ENCODE results near the gene SLCO3A1.

SLCO3A1 gene

GRCh38 chr15:91885054-91885453 lies 31.5 kb downstream of the SLCO3A1 start:
- no peak for FAIRE-seq

- no peak for FAIRE-seq
These were observed 32.3 kb downstream of the SLCO3A1 start for GRCh38 chr15:91885714-91886270.

DNA sequence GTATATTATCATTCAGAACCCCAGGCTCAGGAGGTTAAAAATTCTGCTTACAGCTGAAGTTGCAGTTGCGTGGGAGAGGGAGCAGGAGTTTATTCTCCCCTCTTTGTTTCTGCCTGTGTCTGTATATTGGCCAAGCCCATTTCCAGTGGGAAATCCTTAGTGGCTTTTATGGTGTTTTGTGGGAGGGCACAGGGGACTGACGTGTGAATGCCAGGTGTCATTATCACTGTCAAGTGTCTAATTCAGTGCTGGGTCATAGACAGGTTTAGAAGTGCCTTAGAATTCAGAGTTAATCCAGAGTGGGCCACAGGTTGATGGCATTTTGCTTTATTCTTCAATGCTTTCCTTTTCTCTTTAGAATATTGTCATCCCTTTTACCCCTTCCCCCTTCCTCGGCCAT lies 33.4 kb downstream of the SLCO3A1 start:
- no peak for FAIRE-seq

DNA sequence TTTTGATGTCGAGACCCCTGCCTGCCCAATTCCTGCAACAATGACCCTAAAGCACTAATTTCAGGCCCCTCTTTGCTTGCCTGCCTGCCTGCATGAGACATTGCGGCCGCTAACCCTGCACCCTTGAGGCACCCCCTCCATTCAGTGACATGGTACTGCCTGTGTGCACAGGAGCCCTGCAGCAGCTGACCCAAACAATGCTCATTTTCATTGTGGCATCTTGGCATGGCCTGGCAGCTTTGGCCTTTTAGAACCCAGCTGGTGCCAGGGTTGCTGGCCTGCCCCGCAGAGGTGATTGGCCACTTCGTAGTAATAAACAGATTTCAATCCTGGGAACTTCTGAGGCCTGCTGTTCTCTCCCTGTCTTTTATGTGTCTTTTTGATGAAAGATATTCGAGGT lies 33.8 kb downstream of the SLCO3A1 start:
- FAIRE-seq: no peak

- no peak for FAIRE-seq
These were observed 34.4 kb downstream of the SLCO3A1 start for GRCh38 chr15:91887921-91888373.

- no peak for FAIRE-seq
These were observed 35.8 kb downstream of the SLCO3A1 start for GRCh38 chr15:91889111-91889815.

DNA sequence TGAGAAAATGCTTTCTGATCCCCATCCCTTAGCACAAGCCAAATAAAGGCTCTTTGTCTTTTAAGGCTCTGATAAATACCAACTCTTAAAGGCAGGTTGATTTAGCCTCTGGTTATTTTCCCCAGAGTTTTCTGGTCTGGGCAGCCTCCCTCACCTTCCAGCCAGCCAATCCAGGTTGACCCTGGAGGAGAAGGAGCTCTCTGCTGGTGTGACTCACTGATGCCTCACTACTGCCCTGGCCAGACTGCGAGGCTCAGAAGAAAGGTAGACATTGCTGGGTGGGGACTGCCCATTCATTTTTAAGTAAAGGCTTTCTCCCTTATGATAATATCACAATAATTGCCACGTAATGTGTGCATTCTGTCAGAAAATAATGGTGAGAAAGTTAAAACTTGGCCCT lies 37.1 kb downstream of the SLCO3A1 start:
- FAIRE-seq: no peak

DNA sequence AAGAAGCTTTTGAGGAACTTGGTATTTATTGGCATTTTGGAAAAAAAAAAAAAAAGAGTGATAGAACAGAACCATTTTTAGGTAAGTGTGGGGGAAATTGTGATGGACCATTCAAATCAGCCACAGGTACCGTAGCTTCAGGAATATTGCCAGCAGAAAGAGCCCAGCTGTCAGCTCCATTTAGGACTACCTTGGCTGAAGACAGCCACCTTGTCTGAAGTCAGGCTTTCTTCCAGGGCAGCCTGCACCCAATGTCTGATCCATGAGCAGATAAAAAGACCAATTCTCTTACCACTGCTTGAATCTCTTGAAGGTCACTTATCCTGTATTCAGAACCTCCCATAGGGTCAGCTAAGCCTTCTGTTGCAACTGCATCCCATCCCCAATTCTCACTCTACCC lies 37.6 kb downstream of the SLCO3A1 start:
- no peak for FAIRE-seq

DNA sequence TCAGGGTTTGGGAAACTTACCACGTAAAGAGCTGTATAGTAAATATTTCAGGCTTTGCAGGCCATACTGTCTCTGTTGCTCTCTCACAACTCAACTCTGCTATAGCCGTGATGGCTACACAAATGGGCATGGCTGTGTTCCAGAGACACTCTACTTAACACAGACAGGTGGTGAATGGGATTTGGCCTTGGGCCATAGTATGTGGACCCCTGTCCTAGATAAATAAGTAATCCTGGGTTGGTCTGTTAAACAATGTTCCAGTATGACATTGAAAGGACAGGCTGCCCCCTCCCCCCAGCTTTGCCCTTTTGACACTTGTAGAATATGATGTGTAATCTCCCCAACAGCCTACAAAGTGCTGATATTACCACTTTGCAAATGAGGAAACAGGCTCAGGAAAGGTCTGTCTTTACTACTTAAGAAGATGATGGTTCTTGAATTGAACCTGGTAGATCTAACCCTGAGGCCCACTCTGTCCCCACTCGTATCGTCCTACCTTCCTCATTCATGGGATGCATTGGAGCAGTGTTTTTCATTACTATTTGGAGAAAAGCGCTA lies 38.4 kb downstream of the SLCO3A1 start:
- no peak for FAIRE-seq

DNA sequence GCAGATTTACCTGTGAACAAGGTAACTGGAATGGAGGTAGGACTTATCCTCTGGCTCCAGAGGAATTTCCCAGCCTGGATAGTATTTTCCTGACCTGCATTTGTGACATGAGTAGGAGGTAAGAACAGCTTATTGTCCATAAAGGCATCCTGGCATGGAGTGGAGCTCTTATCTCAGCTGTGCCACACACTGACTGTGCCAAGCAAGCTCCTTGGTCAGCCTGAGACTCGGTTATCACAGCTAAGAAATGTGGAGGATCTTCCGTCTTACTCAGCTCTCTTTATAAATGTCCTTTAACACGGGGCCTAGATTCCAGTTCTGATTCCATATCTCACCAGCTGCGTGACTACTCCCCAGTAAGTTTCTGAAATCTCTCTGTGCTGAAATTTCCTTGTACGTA lies 38.9 kb downstream of the SLCO3A1 start:
- FAIRE-seq: no peak

DNA sequence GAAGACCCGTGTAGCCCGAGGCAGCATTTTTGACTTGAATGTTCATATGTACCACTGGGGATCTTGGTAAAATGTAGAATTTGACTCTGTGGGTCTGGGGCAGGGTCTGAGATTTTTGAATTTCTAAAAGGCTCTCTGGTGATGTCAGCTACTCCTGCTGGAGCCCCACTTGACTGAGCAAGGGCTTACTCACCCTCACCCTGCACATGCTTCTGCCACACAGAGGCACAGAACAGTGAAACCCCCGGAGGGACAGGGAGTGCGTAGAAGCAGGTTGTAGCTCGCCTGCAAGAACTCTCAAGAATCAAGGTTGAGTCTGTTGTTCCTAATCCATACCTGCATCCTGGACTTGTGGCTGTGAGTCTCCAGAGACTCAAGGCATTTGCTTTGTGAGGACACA lies 41.1 kb downstream of the SLCO3A1 start:
- no peak for FAIRE-seq

GRCh38 chr15:91895051-91895450 lies 41.5 kb downstream of the SLCO3A1 start:
- no peak for FAIRE-seq

DNA sequence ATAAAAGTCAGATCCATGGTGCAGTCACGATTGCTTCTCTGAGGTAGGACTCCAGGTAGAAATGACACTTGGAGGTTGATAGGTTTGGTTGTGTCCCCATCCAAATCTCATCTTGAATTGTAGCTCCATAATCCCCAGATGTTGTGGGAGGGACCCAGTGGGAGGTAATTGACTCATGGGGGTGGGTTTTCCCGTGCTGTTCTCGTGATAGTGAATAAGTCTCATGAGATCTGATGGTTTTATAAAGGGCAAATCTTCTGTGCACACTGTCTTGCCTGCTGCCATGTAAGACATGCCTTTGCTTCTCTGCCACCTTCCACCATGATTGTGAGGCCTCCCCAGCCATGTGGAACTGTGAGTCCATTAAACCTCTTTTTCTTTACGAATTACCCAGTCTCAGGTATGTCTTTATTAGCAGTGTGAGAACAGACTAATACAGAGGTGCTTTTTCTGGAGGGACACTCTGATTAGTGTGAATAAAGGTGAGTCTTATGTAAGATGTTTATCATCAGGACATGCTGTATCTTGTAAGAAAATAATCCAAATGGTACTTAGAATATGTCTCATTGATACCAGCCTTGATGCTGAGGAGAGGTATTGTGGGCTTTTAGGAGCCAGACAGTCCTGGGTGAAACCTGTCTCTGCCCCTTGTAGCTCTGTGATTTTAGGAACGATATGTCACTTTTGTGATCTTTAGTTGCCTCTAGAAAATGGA lies 43.0 kb downstream of the SLCO3A1 start:
- no peak for FAIRE-seq

DNA sequence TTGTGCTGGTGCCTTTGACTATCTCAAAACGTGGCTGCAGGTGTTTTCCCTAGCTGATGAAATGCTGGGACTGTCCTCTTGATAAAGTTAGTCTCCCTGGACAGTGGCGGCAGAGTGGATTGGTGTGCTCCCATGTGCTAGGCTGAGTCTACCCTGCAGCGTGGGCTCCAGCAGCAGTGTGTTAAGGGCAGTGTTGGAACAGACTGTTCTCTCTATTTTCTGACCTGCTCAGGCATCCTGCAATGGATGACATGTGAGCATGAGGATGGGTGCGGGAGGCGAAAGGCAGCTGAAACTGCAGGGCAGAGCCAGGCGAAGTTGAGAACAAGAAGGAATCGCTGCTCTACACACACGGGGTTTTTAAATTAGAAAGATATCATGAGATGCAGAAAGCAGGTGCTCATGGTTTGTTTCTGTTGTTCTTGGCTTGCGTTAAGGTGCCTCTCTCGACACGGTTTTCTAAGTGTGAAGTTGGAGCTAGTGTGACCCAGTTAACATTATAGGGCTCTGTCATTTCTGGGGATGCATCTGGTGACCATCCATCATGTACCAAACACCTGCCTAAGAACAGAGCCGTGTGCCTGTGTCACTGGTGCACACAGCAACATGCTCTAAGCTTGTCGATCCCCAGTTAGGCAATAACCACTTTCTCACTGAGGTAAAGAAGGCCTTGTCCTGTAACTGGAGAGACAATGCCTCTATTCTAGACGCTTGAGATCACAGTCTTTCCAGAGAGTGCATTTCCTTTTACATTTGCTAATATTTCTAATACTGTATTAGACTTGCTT lies 44.3 kb downstream of the SLCO3A1 start:
- no peak for FAIRE-seq

- no peak for FAIRE-seq
These were observed 45.3 kb downstream of the SLCO3A1 start for GRCh38 chr15:91898843-91899242.

GRCh38 chr15:91904942-91905341 lies 51.4 kb downstream of the SLCO3A1 start:
- no peak for FAIRE-seq

DNA sequence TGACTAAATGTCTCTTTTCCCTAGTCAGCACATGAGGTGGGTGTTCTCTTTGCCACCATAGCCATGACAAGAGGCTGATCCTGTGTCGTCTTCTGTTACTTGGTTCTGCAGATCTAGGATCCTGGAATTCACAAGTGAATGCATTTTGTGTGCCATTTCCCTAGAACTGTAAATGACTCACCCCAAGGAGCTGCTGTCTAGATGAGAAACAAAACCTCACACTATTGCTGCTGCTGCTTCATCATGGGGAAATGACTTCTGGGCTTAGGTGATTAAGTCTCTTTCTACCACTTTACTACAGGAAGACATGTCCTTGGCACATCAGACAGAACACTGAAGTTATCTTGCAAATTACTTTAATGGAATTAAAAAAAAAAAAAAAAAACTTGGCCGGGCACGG lies 54.9 kb downstream of the SLCO3A1 start:
- no peak for FAIRE-seq

DNA sequence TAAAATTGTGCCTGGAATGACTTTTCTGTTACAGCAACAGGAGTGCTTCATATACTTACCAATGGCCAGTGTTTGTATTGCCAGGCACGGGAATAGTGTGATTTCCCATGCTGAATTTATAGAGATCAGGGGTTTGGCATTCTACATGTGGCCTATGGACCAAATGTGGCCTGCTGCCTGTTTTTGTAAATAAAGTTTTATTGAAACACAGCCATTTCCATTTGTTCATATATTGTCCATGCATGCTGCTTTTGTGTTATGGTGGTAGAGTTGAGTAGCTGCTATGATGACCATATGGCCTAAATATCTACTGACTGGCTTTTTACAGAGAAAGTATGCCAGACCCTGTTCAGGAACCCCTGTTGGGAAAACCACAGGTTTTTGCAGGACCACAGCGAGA lies 55.6 kb downstream of the SLCO3A1 start:
- no peak for FAIRE-seq

- FAIRE-seq: no peak
These were observed 56.1 kb downstream of the SLCO3A1 start for GRCh38 chr15:91909574-91909973.

GRCh38 chr15:91911844-91912243 lies 58.3 kb downstream of the SLCO3A1 start:
- no peak for FAIRE-seq

GRCh38 chr15:91912336-91912735 lies 58.8 kb downstream of the SLCO3A1 start:
- FAIRE-seq: no peak

- FAIRE-seq: no peak
These were observed 60.1 kb downstream of the SLCO3A1 start for GRCh38 chr15:91913560-91913959.

DNA sequence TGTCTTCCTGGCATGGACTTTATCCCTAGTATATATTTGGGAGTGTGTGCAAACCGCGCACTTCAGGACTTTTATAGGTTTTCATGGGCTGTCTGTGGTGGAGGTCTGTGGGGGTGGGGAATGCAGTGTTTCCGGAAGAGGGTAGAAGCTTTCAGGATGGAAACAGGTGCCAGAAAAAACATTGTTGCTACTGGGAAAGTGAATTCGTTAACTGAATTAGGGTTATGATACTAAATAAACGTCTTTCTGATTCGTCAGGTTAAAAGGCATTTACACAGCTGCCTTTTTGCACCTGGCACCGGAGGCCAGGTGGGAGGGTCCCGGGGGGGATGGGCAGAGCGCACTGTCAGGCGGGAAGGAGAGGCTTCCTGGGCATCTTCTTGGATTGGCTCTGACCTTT lies 62.1 kb downstream of the SLCO3A1 start:
- no peak for FAIRE-seq

Data from G401.6 (cell line).